Germinal center (tissue), 1 donor: ENCODE data around the gene PPP1R13B.

Source experiments
- DNase-seq: peaks from one replicate; pipeline ENCODE4 v3.0.0; 2012; ENCODE audit warnings: mixed read lengths, low spot score

PPP1R13B gene

DNA sequence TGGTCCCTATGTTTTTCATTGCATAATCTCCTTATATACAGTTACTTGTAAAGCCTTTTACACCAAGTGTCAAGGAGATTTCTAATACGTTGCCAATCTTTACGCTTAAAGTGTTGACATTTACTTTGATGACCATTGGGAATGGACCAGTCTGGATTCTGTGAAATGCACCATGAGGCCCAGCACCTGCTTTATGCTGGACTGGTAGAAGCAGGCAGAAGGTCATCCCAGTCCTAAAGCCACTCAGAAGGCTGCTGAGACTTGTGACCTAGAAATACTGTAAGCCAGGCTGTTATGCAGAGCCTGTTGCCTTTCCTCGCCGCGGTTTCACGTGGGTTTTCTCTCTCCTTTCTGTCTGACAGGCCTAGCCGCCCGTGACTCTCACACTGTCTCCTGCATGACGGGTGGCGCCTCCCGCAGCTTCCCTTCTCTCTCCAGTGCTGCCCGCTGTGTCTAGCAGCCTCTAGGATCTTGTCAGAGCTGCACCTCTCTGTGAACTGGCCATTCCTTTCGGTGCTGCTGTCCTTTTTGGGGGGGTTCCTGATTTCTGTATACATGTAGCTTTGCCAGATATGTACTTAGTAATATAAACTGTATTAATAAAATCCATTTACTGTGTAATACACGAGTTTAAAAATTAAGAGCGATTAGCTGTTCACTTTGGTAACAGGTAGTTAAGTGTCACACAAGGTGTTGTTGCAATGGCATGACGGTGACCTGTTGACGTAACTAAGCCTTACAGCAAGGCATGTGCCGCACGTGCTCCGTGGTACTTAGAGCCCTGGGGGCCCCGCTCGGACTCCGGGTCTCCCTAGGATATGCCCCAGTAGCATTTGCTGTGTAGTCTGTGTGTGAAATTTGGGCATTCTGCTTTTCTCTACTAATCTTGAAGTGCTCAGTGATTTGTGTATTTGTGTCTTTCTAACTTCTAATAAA is 161.8 kb downstream of the PPP1R13B start:
- DNase-seq: no peak

- no peak for DNase-seq
Observed at GRCh38 chr14:103684871-103685270, 162.5 kb downstream of the PPP1R13B start.

GRCh38 chr14:103684471-103684870 is 162.9 kb downstream of the PPP1R13B start:
- no peak for DNase-seq
